GM18951 (cell line): ENCODE data around the gene AZU1.

Experiments
- POLR2A ChIP-seq: IDR thresholded peaks from 4 replicates; pipeline ENCODE4 v1.6.1; 2011; ENCODE audit warnings: mild to moderate bottlenecking; ENCODE audit not compliant: insufficient read length, insufficient read depth; ENCODE audit errors: extremely low read depth
- in situ Hi-C: fragments of 300-500 bp; cut with MboI; formaldehyde crosslinking; loops from one replicate; pipeline ENCODE4 v1.12.0; 2022; ENCODE audit warnings: low sequenced_read_pairs, mixed read lengths, inconsistent platforms; ENCODE audit not compliant: unreplicated experiment

The AZU1 gene

GRCh38 chr19:867855-868457 is 40.3 kb downstream of the AZU1 start:
- TF ChIP-seq POLR2A, result no peak

GRCh38 chr19:868458-869244 is 41.0 kb downstream of the AZU1 start:
- in situ Hi-C loops, result loop anchor here (10.0 kb wide), 2 partner anchors 46 to 116 kb away; partner anchors contain the start of genes KISS1R, R3HDM4 and WDR18
- TF ChIP-seq POLR2A, result no peak

More at GRCh38 chr19:867855-868457, 40.3 kb downstream of the AZU1 start:
- in situ Hi-C loops, result loop anchor here (10.0 kb wide), 2 partner anchors 47 to 117 kb away; partner anchors contain the start of genes KISS1R, R3HDM4 and WDR18

GRCh38 chr19:869245-870177 is 41.9 kb downstream of the AZU1 start:
- in situ Hi-C loops, result loop anchor here (10.0 kb wide), 2 partner anchors 45 to 115 kb away; partner anchors contain the start of genes KISS1R, R3HDM4 and WDR18
- TF ChIP-seq POLR2A, result no peak

- TF ChIP-seq POLR2A, result no peak
- in situ Hi-C loops, result no loop called here
These were observed 42.7 kb downstream of the AZU1 start for GRCh38 chr19:870314-870713.

GRCh38 chr19:870963-871401 is 43.3 kb downstream of the AZU1 start:
- in situ Hi-C loops, result no loop called here
- TF ChIP-seq POLR2A, result no peak

- no peak for TF ChIP-seq POLR2A
- in situ Hi-C loops, result no loop called here
These were observed 44.0 kb downstream of the AZU1 start for GRCh38 chr19:871446-872265.

- TF ChIP-seq POLR2A, result no peak
- in situ Hi-C loops, result no loop called here
These were observed 44.8 kb downstream of the AZU1 start for GRCh38 chr19:872266-872951.

- in situ Hi-C loops, result no loop called here
- no peak for TF ChIP-seq POLR2A
These were observed 45.4 kb downstream of the AZU1 start for GRCh38 chr19:873084-873483.

- in situ Hi-C loops, result no loop called here
- TF ChIP-seq POLR2A, result no peak
These were observed 46.0 kb downstream of the AZU1 start for GRCh38 chr19:873561-874041.

- in situ Hi-C loops, result no loop called here
- TF ChIP-seq POLR2A, result no peak
These were observed 47.7 kb downstream of the AZU1 start for GRCh38 chr19:875265-875879.

GRCh38 chr19:876089-876488 is 48.5 kb downstream of the AZU1 start:
- in situ Hi-C loops, result no loop called here

More at GRCh38 chr19:876089-876488, 48.5 kb downstream of the AZU1 start:
- no peak for TF ChIP-seq POLR2A
